Nephron (organoid): ENCODE results near the gene TMEM31.

Source experiments
- H3K27ac Mint-ChIP-seq, 3 experiments: 2 replicates each; pipeline ENCODE4 v1.8.0; 2020; ENCODE audit warnings: mixed read lengths in 3 of 3, mild to moderate bottlenecking in 2 of 3, moderate library complexity in 1 of 3
- H3K27me3 Mint-ChIP-seq: 2 replicates; pipeline ENCODE4 v1.8.0; 2021; ENCODE audit warnings: low read depth, mild to moderate bottlenecking, moderate library complexity, mixed read lengths
- H3K36me3 Mint-ChIP-seq: 2 replicates; pipeline ENCODE4 v1.8.0; 2020; ENCODE audit warnings: low read depth, mixed read lengths
- H3K4me1 Mint-ChIP-seq: 2 replicates; pipeline ENCODE4 v1.8.0; 2020; ENCODE audit warnings: mixed read lengths
- H3K4me3 Mint-ChIP-seq, 3 experiments: 2 replicates each; pipeline ENCODE4 v1.8.0; 2020; ENCODE audit warnings: mild to moderate bottlenecking in 3 of 3, mixed read lengths in 3 of 3, moderate library complexity in 2 of 3
- H3K9me3 Mint-ChIP-seq: 2 replicates; pipeline ENCODE4 v1.8.0; 2020; ENCODE audit warnings: mixed read lengths
- TF ChIP-seq, protein P1 (sequence below), 3 experiments: fragments of 200-600 bp; sonication (generic); IDR thresholded peaks; one replicate each; pipeline ENCODE4 v1.5.0; 2021; ENCODE audit warnings: antibody characterized with exemption in 3 of 3; ENCODE audit not compliant: unreplicated experiment in 3 of 3

Gene TMEM31, protein sequence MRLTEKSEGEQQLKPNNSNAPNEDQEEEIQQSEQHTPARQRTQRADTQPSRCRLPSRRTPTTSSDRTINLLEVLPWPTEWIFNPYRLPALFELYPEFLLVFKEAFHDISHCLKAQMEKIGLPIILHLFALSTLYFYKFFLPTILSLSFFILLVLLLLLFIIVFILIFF

GRCh38 chrX:103710609-103711008, at the start of gene TMEM31:
Gene TMEM31, plus strand, starts transcription at chrX:103710909. Its CDS starts 1,350 bp downstream, at chrX:103712259.
- H3K4me3 Mint-ChIP-seq, result no peak within 1 kb of the TSS
- peaks cover 3% of the 10 kb centered on the region for H3K27me3 Mint-ChIP-seq
- TF ChIP-seq, protein P1, sequence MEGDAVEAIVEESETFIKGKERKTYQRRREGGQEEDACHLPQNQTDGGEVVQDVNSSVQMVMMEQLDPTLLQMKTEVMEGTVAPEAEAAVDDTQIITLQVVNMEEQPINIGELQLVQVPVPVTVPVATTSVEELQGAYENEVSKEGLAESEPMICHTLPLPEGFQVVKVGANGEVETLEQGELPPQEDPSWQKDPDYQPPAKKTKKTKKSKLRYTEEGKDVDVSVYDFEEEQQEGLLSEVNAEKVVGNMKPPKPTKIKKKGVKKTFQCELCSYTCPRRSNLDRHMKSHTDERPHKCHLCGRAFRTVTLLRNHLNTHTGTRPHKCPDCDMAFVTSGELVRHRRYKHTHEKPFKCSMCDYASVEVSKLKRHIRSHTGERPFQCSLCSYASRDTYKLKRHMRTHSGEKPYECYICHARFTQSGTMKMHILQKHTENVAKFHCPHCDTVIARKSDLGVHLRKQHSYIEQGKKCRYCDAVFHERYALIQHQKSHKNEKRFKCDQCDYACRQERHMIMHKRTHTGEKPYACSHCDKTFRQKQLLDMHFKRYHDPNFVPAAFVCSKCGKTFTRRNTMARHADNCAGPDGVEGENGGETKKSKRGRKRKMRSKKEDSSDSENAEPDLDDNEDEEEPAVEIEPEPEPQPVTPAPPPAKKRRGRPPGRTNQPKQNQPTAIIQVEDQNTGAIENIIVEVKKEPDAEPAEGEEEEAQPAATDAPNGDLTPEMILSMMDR (IDR thresholded peaks at IDR 0.05; ENCODE audit: unreplicated experiment in 3 of 3), result no peak
- peak within 1 kb of the TSS in 2 of 3 experiments; percentile 3 to 24 for H3K27ac Mint-ChIP-seq
- H3K36me3 Mint-ChIP-seq, result no peaks in the 10 kb centered on the region
- H3K4me1 Mint-ChIP-seq, result peaks cover 14% of the 10 kb centered on the region
- H3K9me3 Mint-ChIP-seq, result peaks cover 3% of the 10 kb centered on the region

DNA sequence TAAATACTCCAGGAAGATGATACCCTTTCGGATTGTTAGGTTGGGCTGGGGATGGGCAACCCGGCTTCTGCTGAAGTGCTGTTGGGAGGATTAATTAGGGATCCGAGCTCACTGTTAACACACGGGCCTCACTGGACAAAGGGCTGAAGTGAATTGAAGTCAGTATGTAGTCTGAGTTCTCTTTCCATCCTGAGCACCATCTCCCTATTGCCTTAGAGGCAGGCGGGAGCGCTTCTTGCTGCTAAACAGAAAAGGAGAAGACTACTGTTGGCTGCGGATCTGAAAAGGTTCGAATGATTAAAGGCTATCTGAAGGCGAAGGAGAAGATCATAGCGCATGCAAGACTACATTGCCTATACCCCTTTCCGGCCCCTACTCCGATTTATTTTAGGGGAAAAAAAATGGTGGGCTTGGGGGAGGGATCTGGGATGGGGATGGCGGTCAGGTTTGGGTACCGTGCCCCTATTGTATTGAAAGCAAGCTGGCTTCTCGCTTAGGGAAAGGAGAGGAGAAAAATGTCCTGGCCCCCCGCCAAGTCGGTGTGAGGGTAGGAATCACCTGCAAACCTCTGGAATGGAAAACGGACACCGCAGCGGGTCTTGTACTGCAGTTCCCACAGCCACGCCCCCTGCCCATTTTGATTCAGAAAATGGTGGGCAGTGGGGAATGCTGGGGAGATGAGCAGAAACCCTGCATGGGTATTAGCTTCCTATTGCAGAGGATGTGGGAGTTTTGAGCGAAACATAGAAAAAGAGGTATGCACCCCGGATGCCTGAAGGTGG, 46.5 kb upstream of the TMEM31 start:
- Mint-ChIP-seq H3K36me3 (no peaks in the 10 kb centered on the region), H3K4me1 (peaks cover 10% of the 10 kb centered on the region), H3K27me3 (no peaks in the 10 kb centered on the region), H3K4me3 (peak overlapping the region; percentile 35 to 63 (median 41)), H3K27ac (no peak overlapping the region), H3K9me3 (no peaks in the 10 kb centered on the region)
- TF ChIP-seq, protein P1 (IDR thresholded peaks at IDR 0.05; ENCODE audit: unreplicated experiment in 3 of 3), result no peak

GRCh38 chrX:103666202-103667107, 44.3 kb upstream of the TMEM31 start:
- Mint-ChIP-seq H3K4me1 (peaks cover 10% of the 10 kb centered on the region), H3K27ac (no peak overlapping the region), H3K4me3 (no peak overlapping the region), H3K36me3 (no peaks in the 10 kb centered on the region), H3K9me3 (no peaks in the 10 kb centered on the region), H3K27me3 (no peaks in the 10 kb centered on the region)
- TF ChIP-seq, protein P1 (IDR thresholded peaks at IDR 0.05; ENCODE audit: unreplicated experiment in 3 of 3), result no peak

GRCh38 chrX:103669745-103670144, 41.0 kb upstream of the TMEM31 start:
- Mint-ChIP-seq H3K27me3 (no peaks in the 10 kb centered on the region), H3K27ac (no peak overlapping the region), H3K9me3 (no peaks in the 10 kb centered on the region), H3K36me3 (no peaks in the 10 kb centered on the region), H3K4me3 (no peak overlapping the region), H3K4me1 (no peaks in the 10 kb centered on the region)
- TF ChIP-seq, protein P1 (IDR thresholded peaks at IDR 0.05; ENCODE audit: unreplicated experiment in 3 of 3), result no peak

GRCh38 chrX:103674531-103675454, 35.9 kb upstream of the TMEM31 start:
- Mint-ChIP-seq H3K4me3 (no peak overlapping the region), H3K9me3 (no peaks in the 10 kb centered on the region), H3K4me1 (peaks cover 22% of the 10 kb centered on the region), H3K27ac (peak overlapping the region in 1 of 3 experiments; percentile 23), H3K36me3 (peaks cover 47% of the 10 kb centered on the region), H3K27me3 (no peaks in the 10 kb centered on the region)
- TF ChIP-seq, protein P1 (IDR thresholded peaks at IDR 0.05; ENCODE audit: unreplicated experiment in 3 of 3), result no peak
